ENCODE results near the gene CTIF.

- TF ChIP-seq POLR2AphosphoS5 (IDR thresholded peaks at IDR 0.05) (no peak), POLR2A (IDR thresholded peaks at IDR 0.05) (no peak)
- TF ChIP-seq, protein P1, sequence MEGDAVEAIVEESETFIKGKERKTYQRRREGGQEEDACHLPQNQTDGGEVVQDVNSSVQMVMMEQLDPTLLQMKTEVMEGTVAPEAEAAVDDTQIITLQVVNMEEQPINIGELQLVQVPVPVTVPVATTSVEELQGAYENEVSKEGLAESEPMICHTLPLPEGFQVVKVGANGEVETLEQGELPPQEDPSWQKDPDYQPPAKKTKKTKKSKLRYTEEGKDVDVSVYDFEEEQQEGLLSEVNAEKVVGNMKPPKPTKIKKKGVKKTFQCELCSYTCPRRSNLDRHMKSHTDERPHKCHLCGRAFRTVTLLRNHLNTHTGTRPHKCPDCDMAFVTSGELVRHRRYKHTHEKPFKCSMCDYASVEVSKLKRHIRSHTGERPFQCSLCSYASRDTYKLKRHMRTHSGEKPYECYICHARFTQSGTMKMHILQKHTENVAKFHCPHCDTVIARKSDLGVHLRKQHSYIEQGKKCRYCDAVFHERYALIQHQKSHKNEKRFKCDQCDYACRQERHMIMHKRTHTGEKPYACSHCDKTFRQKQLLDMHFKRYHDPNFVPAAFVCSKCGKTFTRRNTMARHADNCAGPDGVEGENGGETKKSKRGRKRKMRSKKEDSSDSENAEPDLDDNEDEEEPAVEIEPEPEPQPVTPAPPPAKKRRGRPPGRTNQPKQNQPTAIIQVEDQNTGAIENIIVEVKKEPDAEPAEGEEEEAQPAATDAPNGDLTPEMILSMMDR (IDR thresholded peaks at IDR 0.05) = no peak
Observed at GRCh38 chr18:48533340-48534070, 5.3 kb upstream of the CTIF start.
